ENCODE results near the gene TTC21A.
A peak's percentile ranks its signal among the peaks of the same experiment; 100 is the strongest.

TTC21A gene

GRCh38 chr3:39115870-39116269 is 8.4 kb downstream of the TTC21A start:
- no peak for DNase-seq (ENCODE audit: low spot score)

GRCh38 chr3:39118079-39118478 is 10.6 kb downstream of the TTC21A start:
- no peak for DNase-seq (ENCODE audit: low spot score)

GRCh38 chr3:39118931-39119660 is 11.6 kb downstream of the TTC21A start:
- no peak for DNase-seq (ENCODE audit: low spot score)

- no peak for DNase-seq (ENCODE audit: low spot score)
Measured at GRCh38 chr3:39121621-39122020, 14.1 kb downstream of the TTC21A start.

- no peak for DNase-seq (ENCODE audit: low spot score)
Measured at GRCh38 chr3:39122813-39123212, 15.3 kb downstream of the TTC21A start.

- DNase-seq (ENCODE audit: low spot score): no peak
Measured at GRCh38 chr3:39124876-39125840, 17.7 kb downstream of the TTC21A start.

GRCh38 chr3:39125841-39126500 is 18.5 kb downstream of the TTC21A start:
- DNase-seq (ENCODE audit: low spot score): no peak

- DNase-seq (ENCODE audit: low spot score): peak; percentile 67
Measured at GRCh38 chr3:39126532-39127071, 19.1 kb downstream of the TTC21A start.

GRCh38 chr3:39127269-39127907 is 19.9 kb downstream of the TTC21A start:
- no peak for DNase-seq (ENCODE audit: low spot score)

- no peak for DNase-seq (ENCODE audit: low spot score)
Measured at GRCh38 chr3:39127908-39128304, 20.4 kb downstream of the TTC21A start.

GRCh38 chr3:39128951-39129350 is 21.5 kb downstream of the TTC21A start:
- DNase-seq (ENCODE audit: low spot score): no peak

- no peak for DNase-seq (ENCODE audit: low spot score)
Measured at GRCh38 chr3:39130026-39130425, 22.5 kb downstream of the TTC21A start.

- no peak for DNase-seq (ENCODE audit: low spot score)
Measured at GRCh38 chr3:39130693-39131265, 23.3 kb downstream of the TTC21A start.

- no peak for DNase-seq (ENCODE audit: low spot score)
Measured at GRCh38 chr3:39132096-39133092, 24.9 kb downstream of the TTC21A start.

GRCh38 chr3:39133093-39133490 is 25.6 kb downstream of the TTC21A start:
- no peak for DNase-seq (ENCODE audit: low spot score)

- no peak for DNase-seq (ENCODE audit: low spot score)
Measured at GRCh38 chr3:39133822-39134221, 26.3 kb downstream of the TTC21A start.

GRCh38 chr3:39134305-39134704 is 26.8 kb downstream of the TTC21A start:
- DNase-seq (ENCODE audit: low spot score): no peak

GRCh38 chr3:39135170-39135805 is 27.8 kb downstream of the TTC21A start:
- no peak for DNase-seq (ENCODE audit: low spot score)

All from pons (tissue), 1 donor.